HEK293 (cell line): Measurements from ENCODE around the gene DENND1A.

ENCODE experiments used
- CTCF ChIA-PET: fragments of 350-600 bp; formaldehyde crosslinking; extraction: SDS; loops from one replicate; lab custom pipeline; 2021; ENCODE audit warnings: antibody characterized with exemption; lab: Yijun Ruan, JAX
- POLR2A ChIA-PET: fragments of 300-600 bp; formaldehyde crosslinking; extraction: SDS; loops from one replicate; lab custom pipeline; 2020; ENCODE audit warnings: antibody characterized with exemption, inconsistent platforms; lab: Yijun Ruan, JAX
- H3K27ac ChIP-seq: fragments of 200-500 bp; sonication (Bioruptor generic); 2 replicates; pipeline ENCODE4 v1.5.1; 2014; ENCODE audit warnings: low read depth, low read length, control low read depth, inconsistent platforms; ENCODE audit errors: extremely low read depth
- H3K36me3 ChIP-seq, 2 experiments: fragments of 200-500 bp in 1 of 2; sonication (Bioruptor generic) in 1 of 2; 1 replicate in 1 of 2; 2 replicates in 1 of 2; pipeline ENCODE4 v1.5.1; 2014 to 2017; ENCODE audit warnings: inconsistent platforms in 2 of 2, low read length in 2 of 2; ENCODE audit not compliant: control insufficient read depth in 2 of 2, insufficient read depth in 1 of 2
- H3K4me1 ChIP-seq: fragments of 200-500 bp; sonication (Bioruptor generic); 2 replicates; pipeline ENCODE4 v1.5.1; 2014; ENCODE audit warnings: mild to moderate bottlenecking, low read length, inconsistent platforms; ENCODE audit not compliant: control insufficient read depth, insufficient read depth
- H3K4me3 ChIP-seq: 2 replicates; pipeline ENCODE4 v1.5.1; 2011; ENCODE audit warnings: low read depth, mild to moderate bottlenecking, control low read depth, low read length, moderate library complexity
- H3K9me3 ChIP-seq: fragments of 200-500 bp; sonication (Bioruptor generic); 2 replicates; pipeline ENCODE4 v1.5.1; 2014; ENCODE audit warnings: low read depth, low read length, inconsistent platforms; ENCODE audit not compliant: control insufficient read depth, insufficient read depth
- GLIS1 ChIP-seq: fragments of 450-650 bp; formaldehyde crosslinking; IDR thresholded peaks from 2 replicates; pipeline ENCODE4 v1.5.1; 2016; ENCODE audit warnings: missing biosample characterization, missing genetic modification characterization
- GLIS2 ChIP-seq: fragments of 450-650 bp; formaldehyde crosslinking; IDR thresholded peaks from 2 replicates; pipeline ENCODE4 v1.5.1; 2016; ENCODE audit warnings: missing biosample characterization, missing genetic modification characterization
- MEIS1 ChIP-seq: sonication (generic); formaldehyde crosslinking; IDR thresholded peaks from 2 replicates; pipeline ENCODE4 v1.8.1; 2022; ENCODE audit warnings: missing genetic modification reagents, mild to moderate bottlenecking, borderline replicate concordance
- PBX3 ChIP-seq: sonication (generic); formaldehyde crosslinking; IDR thresholded peaks from 2 replicates; pipeline ENCODE4 v1.8.1; 2022; ENCODE audit warnings: mild to moderate bottlenecking, moderate library complexity, missing genetic modification reagents
- SCRT2 ChIP-seq: fragments of 450-650 bp; formaldehyde crosslinking; IDR thresholded peaks from 2 replicates; pipeline ENCODE4 v1.5.1; 2016; ENCODE audit warnings: missing biosample characterization, missing genetic modification characterization
- WT1 ChIP-seq: fragments of 450-650 bp; formaldehyde crosslinking; IDR thresholded peaks from 2 replicates; pipeline ENCODE4 v1.5.1; 2016; ENCODE audit warnings: missing biosample characterization, missing genetic modification characterization
- ZBTB1 ChIP-seq: fragments of 450-650 bp; formaldehyde crosslinking; IDR thresholded peaks from 2 replicates; pipeline ENCODE4 v1.5.1; 2016; ENCODE audit warnings: missing biosample characterization, missing genetic modification characterization
- ZBTB17 ChIP-seq: fragments of 450-650 bp; formaldehyde crosslinking; IDR thresholded peaks from 2 replicates; pipeline ENCODE4 v1.5.1; 2016; ENCODE audit warnings: missing biosample characterization, missing genetic modification characterization
- ZBTB6 ChIP-seq: fragments of 450-650 bp; formaldehyde crosslinking; IDR thresholded peaks from 2 replicates; pipeline ENCODE4 v1.5.1; 2017; ENCODE audit warnings: missing biosample characterization, missing genetic modification characterization
- ZNF138 ChIP-seq: fragments of 450-650 bp; formaldehyde crosslinking; IDR thresholded peaks from 2 replicates; pipeline ENCODE4 v1.5.1; 2016; ENCODE audit warnings: missing biosample characterization, missing genetic modification characterization, borderline replicate concordance
- ZNF157 ChIP-seq: fragments of 450-650 bp; formaldehyde crosslinking; IDR thresholded peaks from 2 replicates; pipeline ENCODE4 v1.5.1; 2016; ENCODE audit warnings: missing biosample characterization, missing genetic modification characterization
- ZNF184 ChIP-seq: fragments of 450-650 bp; IDR thresholded peaks from 2 replicates; pipeline ENCODE4 v1.5.1; 2018; ENCODE audit warnings: missing biosample characterization, mild to moderate bottlenecking, missing genetic modification characterization
- ZNF362 ChIP-seq: fragments of 450-650 bp; formaldehyde crosslinking; IDR thresholded peaks from 2 replicates; pipeline ENCODE4 v1.5.1; 2016; ENCODE audit warnings: missing biosample characterization, missing genetic modification characterization
- ZNF548 ChIP-seq: fragments of 450-650 bp; formaldehyde crosslinking; IDR thresholded peaks from 2 replicates; pipeline ENCODE4 v1.5.1; 2016; ENCODE audit warnings: missing biosample characterization, missing genetic modification characterization
- ZNF561 ChIP-seq: fragments of 450-650 bp; IDR thresholded peaks from 2 replicates; pipeline ENCODE4 v1.5.1; 2018; ENCODE audit warnings: missing biosample characterization, missing genetic modification characterization, borderline replicate concordance
- ZNF580 ChIP-seq: fragments of 450-650 bp; formaldehyde crosslinking; IDR thresholded peaks from 2 replicates; pipeline ENCODE4 v1.5.1; 2016; ENCODE audit warnings: missing biosample characterization, missing genetic modification characterization
- ZNF629 ChIP-seq: fragments of 450-650 bp; formaldehyde crosslinking; IDR thresholded peaks from 2 replicates; pipeline ENCODE4 v1.5.1; 2017; ENCODE audit warnings: missing biosample characterization, missing genetic modification characterization
- ZNF660 ChIP-seq: fragments of 450-650 bp; IDR thresholded peaks from 2 replicates; pipeline ENCODE4 v1.5.1; 2018; ENCODE audit warnings: missing biosample characterization, mild to moderate bottlenecking, missing genetic modification characterization
- ZNF76 ChIP-seq: fragments of 450-650 bp; formaldehyde crosslinking; IDR thresholded peaks from 2 replicates; pipeline ENCODE4; 2016; ENCODE audit warnings: low read depth, missing biosample characterization, missing genetic modification characterization, borderline replicate concordance
- ZNF792 ChIP-seq: fragments of 450-650 bp; formaldehyde crosslinking; IDR thresholded peaks from 2 replicates; pipeline ENCODE4 v1.5.1; 2016; ENCODE audit warnings: missing biosample characterization, missing genetic modification characterization

The DENND1A gene

GRCh38 chr9:123335986-123336329 is 594.0 kb downstream of the DENND1A start:
- no peak overlapping the region for H3K27ac ChIP-seq
- H3K9me3 ChIP-seq = no peaks in the 10 kb centered on the region
- no peak overlapping the region for H3K4me3 ChIP-seq
- CTCF ChIA-PET = interaction anchor here (1.4 kb wide), 1 partner anchor 14 kb away, joined by 7 read pairs; no protein-coding TSS in a partner anchor
- no peaks in the 10 kb centered on the region for H3K4me1 ChIP-seq
- H3K36me3 ChIP-seq = no peaks in the 10 kb centered on the region
- POLR2A ChIA-PET = interaction anchor here (1.3 kb wide), 1 partner anchor 14 kb away, joined by 3 read pairs; no protein-coding TSS in a partner anchor
- TF ChIP-seq ZNF184 (no peak), ZNF580 (tag by site-specific recombination) (no peak), MEIS1 (CRISPR knock-in tag) (no peak), ZBTB1 (tag by site-specific recombination) (no peak), SCRT2 (tag by site-specific recombination) (no peak), ZNF157 (tag by site-specific recombination) (no peak), ZNF792 (no peak), ZNF548 (tag by site-specific recombination) (no peak), ZNF138 (tag by site-specific recombination) (no peak), ZNF76 (tag by site-specific recombination) (no peak), ZBTB6 (tag by site-specific recombination) (no peak)

GRCh38 chr9:123335193-123335985 is 594.5 kb downstream of the DENND1A start:
- no peak overlapping the region for H3K27ac ChIP-seq
- TF ChIP-seq GLIS1 (tag by site-specific recombination) = peak; percentile 30; the same call in 1 of the 2 replicates
- peak; percentile 77 for TF ChIP-seq ZBTB17 (tag by site-specific recombination)
- no peak for TF ChIP-seq WT1 (tag by site-specific recombination)
- TF ChIP-seq PBX3 (CRISPR knock-in tag) = no peak
- TF ChIP-seq ZNF660 (tag by site-specific recombination) = no peak
- TF ChIP-seq ZNF76 (tag by site-specific recombination) = no peak
- TF ChIP-seq ZNF561 = no peak
- no peak for TF ChIP-seq ZNF362 (tag by site-specific recombination)
- 0 out of 2 replicates have a peak, but pooled peaks have one; percentile 14 for TF ChIP-seq GLIS2 (tag by site-specific recombination)
- TF ChIP-seq ZNF629 (tag by site-specific recombination) = 0 out of 2 replicates have a peak, but pooled peaks have one; percentile 11
- TF ChIP-seq, all 188 proteins: peak for 4
- Histone ChIP-seq H3K36me3 (no peaks in the 10 kb centered on the region), H3K4me1 (no peaks in the 10 kb centered on the region), H3K9me3 (no peaks in the 10 kb centered on the region), H3K4me3 (no peak overlapping the region)
- CTCF ChIA-PET = interaction anchor here (1.4 kb wide), 1 partner anchor 14 kb away, joined by 7 read pairs; no protein-coding TSS in a partner anchor
- POLR2A ChIA-PET = interaction anchor here (1.3 kb wide), 1 partner anchor 14 kb away, joined by 3 read pairs; no protein-coding TSS in a partner anchor
